HT1080 (cell line): Measurements from ENCODE around the gene SIRPB2. TPM values are rescaled to one million over a fixed set of nuclear protein-coding genes. Genes with fewer than 3 reads are reported as not detected.

ENCODE experiments used
- DNase-seq: peaks from one replicate; pipeline ENCODE4 v3.0.0-alpha.2; 2015; ENCODE audit warnings: low read depth
- small RNA-seq: library from RNA; depleted of rRNA; stranded (forward); fragments of <200 nt; gene quantifications from one replicate; pipeline ENCODE3, GENCODE V24; 2014
- total RNA-seq: library from RNA; depleted of rRNA; stranded (reverse); fragments of >200 nt; shearing (Covaris generic); gene quantifications from 2 replicates; pipeline ENCODE4 v1.2.3, GENCODE V29; 2014; rRNA removed

Gene SIRPB2
- total RNA-seq, 1 experiment from 2014 or later: not detected

DNA sequence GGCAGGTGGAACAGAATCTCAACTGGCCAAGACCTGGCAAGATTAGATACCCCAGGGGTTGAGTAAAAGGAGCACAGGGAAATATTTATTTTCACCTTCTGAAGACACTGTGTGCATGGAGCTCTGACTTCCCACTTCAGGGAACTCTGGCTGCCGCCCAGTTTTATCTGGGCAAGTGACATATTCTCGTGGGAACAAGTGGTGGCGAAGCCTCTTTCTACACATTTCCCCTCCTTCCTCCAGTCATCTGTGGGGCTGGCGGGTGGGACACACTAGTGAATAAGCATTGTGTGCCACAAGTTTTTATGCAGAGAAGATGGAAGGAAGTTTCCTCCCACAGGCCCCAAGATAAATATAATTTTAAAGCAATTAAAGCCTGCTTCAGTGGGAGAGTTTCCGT, 48.1 kb downstream of the SIRPB2 start:
- DNase-seq: no peak

DNA sequence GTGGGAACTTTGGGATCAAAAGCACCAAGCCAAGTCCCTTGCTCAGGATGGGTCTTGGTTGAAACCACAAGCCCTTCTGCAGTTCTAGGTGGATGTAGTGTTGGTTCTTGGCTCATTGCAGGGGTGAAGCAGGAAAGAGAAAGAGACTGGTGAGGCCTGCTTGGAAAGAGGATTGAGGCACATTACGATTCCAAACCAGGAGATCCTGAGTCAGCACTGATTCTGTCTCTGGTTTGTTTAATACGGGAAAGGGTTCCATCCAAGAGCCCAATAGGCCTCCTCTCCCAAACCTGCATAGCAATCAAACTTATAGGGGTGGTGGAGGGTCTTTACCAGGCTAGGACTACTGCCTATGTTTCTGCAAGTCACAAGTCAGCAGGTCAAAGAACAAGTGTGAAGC, 48.9 kb downstream of the SIRPB2 start:
- no peak for DNase-seq

DNA sequence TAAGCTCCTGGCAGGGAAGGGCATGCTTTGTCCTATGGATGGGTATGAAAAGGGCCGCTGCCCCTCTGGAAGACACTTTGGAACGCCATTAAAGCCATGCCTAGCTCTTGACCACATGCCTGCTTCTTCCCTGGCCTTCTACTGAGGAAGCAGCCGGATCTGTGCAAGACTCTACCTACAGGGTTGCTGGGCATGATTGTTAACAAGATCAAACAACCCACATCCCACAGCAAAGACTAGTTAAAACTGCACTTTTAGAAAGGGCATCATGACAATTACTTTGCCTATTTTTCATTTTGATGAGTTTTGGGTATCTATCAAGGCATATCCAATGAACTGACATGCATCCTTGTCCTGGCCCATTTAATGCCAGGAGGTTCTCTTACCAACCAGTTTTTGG, 50.1 kb downstream of the SIRPB2 start:
- DNase-seq: no peak

DNA sequence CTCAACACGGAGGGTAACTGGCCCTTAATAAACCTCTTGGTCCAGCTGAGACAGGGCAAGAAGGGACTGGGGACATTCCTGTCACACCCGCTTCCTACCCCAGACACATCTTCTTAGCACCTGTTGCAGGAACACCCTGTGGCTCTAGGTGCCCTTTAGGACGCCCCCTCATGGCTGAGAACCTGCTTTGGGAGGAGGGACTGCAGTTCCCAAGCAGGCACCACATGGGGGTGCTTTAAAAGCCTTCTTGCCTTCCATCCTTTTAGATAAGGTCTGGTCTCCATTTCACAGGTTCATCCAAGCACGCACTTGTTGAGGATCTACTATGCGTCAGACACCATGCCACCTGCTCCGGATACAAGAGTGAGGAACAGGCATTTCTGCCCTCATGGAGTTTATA, 51.2 kb downstream of the SIRPB2 start:
- DNase-seq: no peak

DNA sequence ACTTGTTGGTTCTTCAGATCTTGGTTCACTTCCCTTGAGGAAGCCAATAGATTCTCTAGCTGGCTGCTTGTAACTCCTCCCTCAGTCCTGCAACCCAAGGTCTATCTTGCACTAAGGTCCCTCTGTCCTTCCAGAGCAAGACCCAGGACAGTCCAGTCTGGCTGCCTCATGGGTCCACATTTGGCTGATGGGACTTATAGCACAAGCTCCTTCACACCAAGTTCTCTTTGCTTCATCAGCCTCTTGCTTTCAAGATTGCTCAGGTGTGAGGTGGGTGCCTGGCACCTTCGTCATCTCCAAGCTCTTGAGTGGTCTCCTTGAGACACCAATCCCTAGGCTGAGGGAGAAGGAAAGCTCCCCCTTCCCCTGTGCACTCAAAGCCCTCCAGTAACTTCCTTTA, 52.9 kb downstream of the SIRPB2 start:
- no peak for DNase-seq

DNA sequence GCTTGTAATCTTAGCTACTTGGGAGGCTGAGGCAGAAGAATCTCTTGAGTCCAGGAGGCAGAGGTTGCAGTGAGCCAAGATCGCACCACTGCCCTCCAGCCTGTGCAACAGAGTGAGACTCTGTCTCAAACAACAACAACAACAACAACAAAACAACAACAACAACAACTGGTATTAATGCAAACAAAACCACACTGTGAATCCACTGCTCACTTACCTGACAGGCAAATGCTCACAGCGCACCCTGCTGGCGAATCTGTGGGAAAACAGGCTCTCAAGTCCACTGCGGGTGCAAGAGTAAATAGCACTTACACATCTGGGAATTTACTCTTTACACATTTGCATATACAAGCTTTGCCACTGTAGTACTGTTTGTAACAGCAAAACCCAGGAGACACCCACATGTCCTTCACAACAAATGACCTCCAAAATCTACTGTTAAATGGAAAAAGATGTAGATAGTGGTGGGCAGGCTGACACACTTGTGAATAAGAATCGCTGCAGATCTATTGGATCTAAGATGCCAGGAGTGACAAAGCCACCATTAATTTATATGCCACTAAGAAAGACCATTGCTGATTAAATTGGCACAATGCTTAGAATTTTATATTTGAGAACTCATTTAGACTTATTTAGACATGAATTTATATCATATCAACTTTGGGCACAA, 53.9 kb downstream of the SIRPB2 start:
- DNase-seq: peak; percentile 55

DNA sequence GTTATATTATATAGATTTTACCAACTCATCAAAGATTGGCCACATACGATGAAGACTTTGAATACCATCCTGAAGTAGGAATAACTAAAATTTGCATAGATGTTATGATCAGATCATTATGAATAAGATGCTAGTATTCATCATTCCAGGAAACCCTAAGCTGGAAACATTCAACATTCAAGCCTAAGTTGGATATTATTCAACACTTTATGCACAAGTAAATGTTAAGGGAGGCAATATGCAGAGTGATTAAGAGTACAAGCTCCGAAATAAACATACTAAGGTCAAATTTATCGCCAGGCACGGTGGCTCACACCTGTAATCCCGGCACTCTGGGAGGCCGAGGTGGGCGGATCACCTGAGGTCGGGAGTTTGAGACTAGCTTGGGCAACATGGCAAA, 55.0 kb downstream of the SIRPB2 start:
- no peak for DNase-seq

DNA sequence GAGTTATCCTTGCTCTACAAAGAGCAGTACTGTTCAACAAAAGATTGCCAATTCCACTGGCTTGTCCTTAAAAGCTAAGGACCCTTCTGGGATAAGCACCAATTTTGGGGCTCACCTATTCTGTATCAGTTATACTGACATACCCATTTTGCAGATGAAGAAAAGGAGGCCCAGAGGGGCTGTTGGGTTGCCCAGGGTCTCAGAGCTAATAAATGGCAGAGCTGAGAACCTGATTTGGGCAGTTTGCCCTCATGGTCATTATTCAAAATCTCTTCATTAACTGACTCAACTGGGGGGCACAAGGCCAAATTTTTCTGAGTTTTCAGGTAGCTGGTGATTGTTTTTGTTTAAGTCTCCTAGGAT, 55.9 kb downstream of the SIRPB2 start:
- DNase-seq: no peak

DNA sequence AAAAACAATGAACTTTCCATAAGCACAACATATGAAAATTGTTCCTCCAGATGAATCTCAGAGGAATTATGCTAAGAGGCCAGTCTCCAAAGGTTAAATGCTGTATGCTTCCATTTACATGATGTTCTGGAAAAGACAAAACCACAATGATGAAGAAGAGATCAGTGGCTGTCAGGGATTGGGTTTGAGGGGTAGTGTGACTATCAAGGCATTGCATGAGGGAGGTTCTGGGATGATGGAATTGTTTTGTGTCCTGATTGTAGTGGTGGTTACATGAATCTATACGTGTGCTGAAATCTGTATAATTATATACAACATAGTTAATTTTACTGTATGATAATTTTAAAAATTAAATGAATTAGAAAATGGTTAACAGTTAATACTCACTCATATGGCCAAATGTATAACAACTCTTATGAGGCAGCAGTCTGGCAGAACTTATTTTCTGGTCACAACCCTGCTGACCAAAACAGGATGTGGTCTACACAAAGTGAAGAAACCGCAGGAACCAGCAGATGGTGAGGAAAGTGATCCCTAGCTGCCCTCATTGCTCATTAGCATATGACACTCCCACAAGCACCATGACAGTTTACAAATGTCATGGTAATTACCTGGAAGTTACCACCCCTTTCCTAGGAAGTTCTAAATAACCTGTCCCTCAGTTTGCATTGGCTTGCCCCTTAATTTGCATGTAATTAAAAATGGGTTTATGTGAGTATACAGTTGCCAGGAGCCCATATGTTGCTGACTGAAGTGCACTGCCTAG, 56.5 kb downstream of the SIRPB2 start:
- DNase-seq: peak; percentile 91

DNA sequence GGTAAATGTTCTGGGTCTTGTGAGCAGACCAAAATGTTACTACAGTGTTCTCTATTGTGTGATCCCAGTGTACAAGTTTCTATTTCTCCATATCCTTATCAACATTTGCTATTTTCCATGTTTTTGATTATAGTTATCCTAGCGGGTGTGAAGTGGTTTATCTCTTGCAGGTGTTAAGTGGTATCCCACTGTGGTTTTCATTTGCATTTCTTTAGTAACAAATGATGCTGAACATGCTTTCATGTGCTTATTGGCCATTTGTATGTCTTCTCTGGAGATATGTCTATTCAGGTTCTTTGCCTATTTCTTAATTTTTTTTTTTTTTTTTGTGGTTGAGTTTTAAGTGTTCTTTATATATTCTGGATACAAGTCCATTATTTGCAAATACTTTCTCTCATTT, 60.1 kb downstream of the SIRPB2 start:
- DNase-seq: no peak

DNA sequence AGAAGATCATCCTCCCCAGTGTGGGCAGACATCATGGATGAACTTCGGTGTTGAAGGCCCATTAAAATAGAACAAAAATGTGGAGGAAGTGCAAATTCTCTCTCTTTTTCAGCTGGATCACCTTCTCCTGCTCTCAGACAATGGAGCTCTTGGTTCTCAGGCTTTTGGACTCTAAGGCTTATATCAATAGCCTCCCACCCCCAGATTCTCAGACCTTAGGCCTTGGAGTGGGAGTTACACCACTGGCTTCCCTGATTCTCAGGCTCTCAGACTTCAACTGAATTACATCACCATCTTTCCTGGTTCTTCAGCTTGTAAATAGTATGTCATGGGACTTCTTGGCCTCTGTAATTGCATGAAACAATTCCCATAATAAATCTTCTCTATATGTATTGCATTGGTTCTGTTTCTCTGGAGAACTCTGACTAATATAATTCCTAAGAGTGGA, 61.2 kb downstream of the SIRPB2 start:
- no peak for DNase-seq

DNA sequence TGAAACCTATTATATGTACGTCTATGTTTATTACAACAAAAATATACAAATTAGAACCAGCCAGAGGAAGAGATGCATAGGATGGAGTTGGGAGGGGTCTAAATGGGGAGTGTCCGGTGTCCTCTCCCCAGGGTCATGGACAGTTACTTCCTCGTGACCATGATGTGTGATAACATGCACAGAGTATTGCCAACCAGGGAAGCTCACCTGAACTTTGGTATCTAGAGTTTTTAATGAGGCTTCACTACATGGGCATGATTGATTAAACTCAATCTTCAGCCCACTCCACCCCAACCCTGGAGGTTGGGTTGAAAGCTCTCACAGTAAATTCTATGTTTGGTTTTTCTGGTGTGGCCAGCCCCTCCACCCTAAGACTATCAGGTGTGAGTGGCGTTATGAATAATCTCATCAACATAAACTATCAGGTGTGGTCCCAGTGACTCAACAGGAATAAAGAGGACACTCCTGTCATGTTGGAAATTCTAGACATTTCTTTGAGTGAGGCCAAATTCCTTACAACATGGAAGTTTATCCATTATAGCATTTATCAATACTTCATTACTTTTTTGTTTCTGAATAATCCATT, 62.0 kb downstream of the SIRPB2 start:
- no peak for DNase-seq

DNA sequence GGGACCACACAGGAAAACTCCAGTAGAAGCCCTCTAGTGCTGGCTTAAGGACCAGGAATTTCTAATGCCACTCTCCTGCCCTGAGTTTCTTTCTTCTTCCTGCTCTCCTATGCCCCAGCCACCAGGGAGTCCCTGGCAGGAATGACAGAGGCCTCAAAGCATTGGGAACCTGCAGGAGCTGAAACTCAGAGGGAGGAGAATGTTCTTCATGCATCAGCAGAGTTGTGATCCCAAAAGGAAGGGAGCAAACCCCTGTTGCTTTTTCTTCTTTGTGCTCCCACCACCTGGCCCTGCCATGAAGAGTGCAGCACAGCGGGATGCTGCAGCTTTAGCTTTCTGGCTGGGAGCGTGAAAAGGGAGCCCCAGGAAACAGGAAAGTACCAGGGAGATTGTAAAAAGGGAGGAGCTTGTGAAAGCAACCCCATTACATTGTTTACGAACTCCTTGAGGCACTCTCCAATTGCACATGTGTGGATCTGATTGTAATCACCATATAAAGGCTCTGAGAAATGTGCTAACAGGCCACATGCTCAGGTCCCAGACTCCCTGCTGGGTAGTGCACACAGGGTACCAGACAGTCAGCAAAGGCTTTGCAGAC, 63.7 kb downstream of the SIRPB2 start:
- peak; percentile 46 for DNase-seq

DNA sequence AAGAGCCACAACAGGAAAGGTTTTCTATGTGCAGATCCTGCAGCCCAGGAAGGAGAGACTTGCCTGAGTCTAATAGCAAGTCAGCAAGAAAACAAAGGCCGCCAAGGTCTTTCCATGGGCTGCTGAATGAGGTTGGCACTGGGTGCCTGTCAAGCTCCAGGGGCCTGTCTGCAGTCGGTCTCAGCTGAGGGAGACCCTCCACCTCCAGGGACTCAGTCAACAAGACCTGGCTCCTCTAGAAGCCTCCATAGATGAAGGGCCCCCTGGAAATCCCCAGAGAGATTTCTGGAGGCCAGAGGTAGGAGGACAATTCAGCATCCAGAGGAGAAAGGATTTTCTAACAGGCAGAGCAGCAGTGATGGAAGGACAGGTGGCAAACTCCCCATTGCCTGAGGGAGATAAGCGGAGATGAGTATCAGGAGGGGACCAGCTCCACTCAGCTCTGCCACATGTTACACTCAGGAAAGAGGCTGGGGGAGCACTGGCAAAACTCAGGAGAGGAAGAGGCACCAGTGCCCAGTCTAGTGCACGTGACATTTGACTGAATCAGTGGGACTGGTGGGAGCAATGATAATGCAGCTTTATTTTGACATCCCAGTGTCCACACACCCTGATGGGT, 64.9 kb downstream of the SIRPB2 start:
- no peak for DNase-seq

Small RNAs within 50 kb of the gene (small RNA-seq; reads per million reads assigned to genes)
- not detected for gene RNU6-917P

Other genes starting within 250 kb of the SIRPB2 start
- gene SNPH, start 225.1 kb downstream of the SIRPB2 start, total RNA-seq: 7.3 and 7.8 TPM in 2 replicates
- gene SDCBP2, start 162.3 kb downstream of the SIRPB2 start, total RNA-seq: 0.67 and 1.1 TPM in 2 replicates
- gene FKBP1A, start 98.4 kb downstream of the SIRPB2 start, total RNA-seq: 181 and 419 TPM in 2 replicates
- 34.6 and 48.4 TPM in 2 replicates for gene NSFL1C, start 24.6 kb downstream of the SIRPB2 start, total RNA-seq
- gene SIRPD, start 66.3 kb upstream of the SIRPB2 start, total RNA-seq: not detected in 2 replicates
- gene SIRPB1, start 128.6 kb upstream of the SIRPB2 start, total RNA-seq: 0.16 and 1.0 TPM in 2 replicates
- 0.03 TPM in 1 of 2 replicates, not detected in the other for gene SIRPG, start 166.4 kb upstream of the SIRPB2 start, total RNA-seq